Breast epithelium (tissue), 4 donors: ENCODE data around the gene ZHX3. TPM values are rescaled to one million over a fixed set of nuclear protein-coding genes. Genes with fewer than 3 reads are reported as not detected.

ENCODE experiments used
- DNase-seq, 2 donors: peaks; one replicate each; pipeline ENCODE4 v3.0.0-alpha.2; 2019; ENCODE audit warnings: low spot score in 2 of 2
- H3K27ac ChIP-seq, 2 donors: fragments of 200-600 bp; sonication (generic) in 1 of 2; one replicate each; pipeline ENCODE4 v1.5.1; 2016 to 2019; ENCODE audit warnings: mild to moderate bottlenecking in 1 of 2
- H3K27me3 ChIP-seq, 2 donors: fragments of 200-600 bp; sonication (generic) in 1 of 2; one replicate each; pipeline versions ENCODE4 v1.5.1 to v1.6.0; 2017 to 2019; ENCODE audit warnings: control low read depth in 1 of 2, mild to moderate bottlenecking in 1 of 2
- H3K36me3 ChIP-seq: fragments of 200-600 bp; one replicate; pipeline ENCODE4 v1.5.1; 2019
- H3K4me1 ChIP-seq, 2 donors: fragments of 200-600 bp; sonication (generic); one replicate each; pipeline ENCODE4 v1.5.1; 2016 to 2019; ENCODE audit warnings: control low read depth in 1 of 2
- H3K4me3 ChIP-seq, 3 donors: fragments of 200-600 bp; sonication (generic); 1 replicate in 2 of 3; 2 replicates in 1 of 3; pipeline ENCODE4 v1.5.1; 2016 to 2019; ENCODE audit warnings: mild to moderate bottlenecking in 3 of 3, moderate library complexity in 2 of 3
- H3K9me3 ChIP-seq, 2 donors: fragments of 200-600 bp; sonication (generic) in 1 of 2; one replicate each; pipeline ENCODE4 v1.5.1; 2016 to 2019; ENCODE audit warnings: control low read depth in 1 of 2
- CTCF ChIP-seq, 3 donors: fragments of 450-650 bp; IDR thresholded peaks; one replicate each; pipeline ENCODE4 v1.5.1; 2016 to 2017; ENCODE audit warnings: antibody characterized with exemption in 3 of 3, mild to moderate bottlenecking in 3 of 3, moderate library complexity in 3 of 3
- POLR2A ChIP-seq: fragments of 450-650 bp; IDR thresholded peaks from one replicate; pipeline ENCODE4 v1.6.1; 2016; ENCODE audit warnings: antibody characterized with exemption, mild to moderate bottlenecking, moderate library complexity
- POLR2AphosphoS5 ChIP-seq, 3 donors: sonication (generic); formaldehyde crosslinking; IDR thresholded peaks; one replicate each; pipeline ENCODE4 v1.6.1; 2017; ENCODE audit warnings: antibody characterized with exemption in 3 of 3
- intact Hi-C: fragments of 100-400 bp; cut with DNase I; formaldehyde crosslinking; loops from one replicate; pipeline ENCODE4 v1.15.1; 2023; ENCODE audit warnings: low total_unique reads
- total RNA-seq, 3 donors: library from RNA; depleted of rRNA; stranded (reverse); fragments of >200 nt; gene quantifications; one replicate each; pipeline ENCODE4 v1.1.0, GENCODE V29; 2016

Gene ZHX3
- total RNA-seq, 3 donors from 2014 or later = 34.4 to 35.7 (median 34.6) TPM

GRCh38 chr20:41345729-41346067 is 28.2 kb upstream of the ZHX3 start:
- no peak overlapping the region for H3K4me3 ChIP-seq
- no peaks in the 10 kb centered on the region for H3K9me3 ChIP-seq
- intact Hi-C loops = loop anchor here (10.0 kb wide), 1 partner anchor 69 kb away; no protein-coding TSS in a partner anchor
- H3K4me1 ChIP-seq = peaks cover 0 to 12% of the 10 kb centered on the region in 2 donors
- TF ChIP-seq CTCF (IDR thresholded peaks at IDR 0.05) = no peak
- no peak for TF ChIP-seq POLR2A
- no peak for TF ChIP-seq POLR2AphosphoS5 (IDR thresholded peaks at IDR 0.05)
- no peak overlapping the region for H3K27ac ChIP-seq
- no peak for DNase-seq
- no peaks in the 10 kb centered on the region for H3K27me3 ChIP-seq
- H3K36me3 ChIP-seq = peaks cover 11% of the 10 kb centered on the region

- no peak for TF ChIP-seq CTCF (IDR thresholded peaks at IDR 0.05)
- no peak for TF ChIP-seq POLR2A
- TF ChIP-seq POLR2AphosphoS5 (IDR thresholded peaks at IDR 0.05) = no peak
- intact Hi-C loops = loop anchor here (10.0 kb wide), 1 partner anchor 70 kb away; no protein-coding TSS in a partner anchor
- Histone ChIP-seq H3K27ac (peak overlapping the region in 1 of 2 donors; percentile 32), H3K4me3 (no peak overlapping the region), H3K36me3 (peaks cover 8% of the 10 kb centered on the region), H3K27me3 (no peaks in the 10 kb centered on the region), H3K9me3 (no peaks in the 10 kb centered on the region), H3K4me1 (peaks cover 0 to 12% of the 10 kb centered on the region in 2 donors)
- no peak for DNase-seq
These were observed 27.6 kb upstream of the ZHX3 start for GRCh38 chr20:41344938-41345728.

GRCh38 chr20:41344477-41344876 is 26.9 kb upstream of the ZHX3 start:
- no peaks in the 10 kb centered on the region for H3K9me3 ChIP-seq
- peaks cover 0 to 12% of the 10 kb centered on the region in 2 donors for H3K4me1 ChIP-seq
- peak overlapping the region in 1 of 2 donors; percentile 32 for H3K27ac ChIP-seq
- intact Hi-C loops = loop anchor here (10.0 kb wide), 1 partner anchor 70 kb away; no protein-coding TSS in a partner anchor
- H3K36me3 ChIP-seq = peaks cover 2% of the 10 kb centered on the region
- TF ChIP-seq POLR2A (no peak), CTCF (IDR thresholded peaks at IDR 0.05) (no peak), POLR2AphosphoS5 (IDR thresholded peaks at IDR 0.05) (no peak)
- no peak overlapping the region for H3K4me3 ChIP-seq
- H3K27me3 ChIP-seq = no peaks in the 10 kb centered on the region
- peak; percentile 49 to 67 for DNase-seq

GRCh38 chr20:41342474-41343464 is 25.2 kb upstream of the ZHX3 start:
- DNase-seq = no peak
- Histone ChIP-seq H3K27me3 (no peaks in the 10 kb centered on the region), H3K9me3 (no peaks in the 10 kb centered on the region), H3K36me3 (no peaks in the 10 kb centered on the region), H3K27ac (peak overlapping the region in 1 of 2 donors; percentile 23), H3K4me1 (peaks cover 0 to 12% of the 10 kb centered on the region in 2 donors), H3K4me3 (no peak overlapping the region)
- no peak for TF ChIP-seq POLR2AphosphoS5 (IDR thresholded peaks at IDR 0.05)
- no peak for TF ChIP-seq CTCF (IDR thresholded peaks at IDR 0.05)
- TF ChIP-seq POLR2A = no peak
- intact Hi-C loops = loop anchor here (10.0 kb wide), 1 partner anchor 72 kb away; no protein-coding TSS in a partner anchor
